DMS 273 (cell line): ENCODE results near the gene KLHL8.

Experiments used
- DNase-seq: peaks from one replicate; lab custom pipeline; 2025; ENCODE audit not compliant: unreplicated experiment; lab: John Stamatoyannopoulos, UW

KLHL8 gene

DNA sequence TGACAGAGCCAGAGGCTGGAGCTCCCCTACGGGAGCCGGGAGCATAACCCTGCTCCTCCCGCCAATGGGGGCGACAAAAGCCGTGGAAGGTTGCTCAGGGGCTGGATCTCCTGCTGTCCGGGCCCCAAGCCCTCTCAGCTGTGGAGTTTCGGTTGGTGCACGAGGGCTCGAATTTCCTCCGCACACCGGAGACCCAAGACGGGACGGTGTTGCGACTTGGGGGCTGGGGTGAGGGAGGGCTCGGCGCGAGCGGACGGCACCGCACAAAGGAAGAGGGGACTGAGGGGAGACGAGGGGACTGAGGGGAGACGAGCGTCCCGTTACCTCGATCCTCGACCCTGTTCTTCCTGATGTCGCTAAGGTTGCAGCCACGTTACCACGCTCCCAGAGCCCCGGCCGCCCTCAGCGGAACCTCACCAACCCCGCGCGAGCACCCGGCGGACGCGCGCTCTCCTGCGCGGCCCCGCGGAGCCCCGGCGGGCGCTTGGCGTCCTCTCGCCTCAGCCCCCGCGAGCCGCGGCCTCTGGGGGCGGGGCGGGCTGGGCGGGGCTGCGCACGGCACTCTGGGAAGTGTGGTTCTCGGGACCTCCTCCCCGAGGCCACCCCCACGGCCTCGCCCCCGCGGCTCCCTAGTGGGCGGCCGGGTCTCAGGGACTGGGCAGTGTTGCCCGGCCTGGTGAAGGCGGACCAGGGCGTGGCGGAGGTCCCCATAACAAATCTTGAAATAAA lies at the start of gene KLHL8:
Gene KLHL8 (minus strand): TSS at position 525 of the 729 bp plus-strand sequence. CDS start 25,079 bp downstream, outside the sequence.
- peak; percentile 94 for DNase-seq

DNA sequence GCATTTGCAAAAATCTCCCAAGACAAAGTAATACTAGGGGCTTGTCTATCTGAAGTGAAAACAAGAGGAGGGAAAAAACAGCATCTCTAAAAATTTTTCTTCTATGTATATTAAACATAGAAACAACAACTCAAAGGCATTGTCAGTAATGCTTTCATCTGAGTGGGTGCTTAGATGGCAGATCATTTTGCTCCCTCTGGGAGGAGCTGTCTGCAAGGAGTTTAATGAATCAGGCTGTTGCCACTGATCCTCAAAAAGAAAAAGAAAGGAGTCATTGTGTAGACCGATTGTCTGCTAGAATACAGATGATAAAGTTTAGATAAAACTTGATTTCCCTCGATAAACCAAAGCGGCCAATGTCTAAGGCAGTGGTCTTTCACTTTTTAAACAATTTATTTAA lies 49.7 kb upstream of the KLHL8 start:
- DNase-seq, result peak; percentile 45

DNA sequence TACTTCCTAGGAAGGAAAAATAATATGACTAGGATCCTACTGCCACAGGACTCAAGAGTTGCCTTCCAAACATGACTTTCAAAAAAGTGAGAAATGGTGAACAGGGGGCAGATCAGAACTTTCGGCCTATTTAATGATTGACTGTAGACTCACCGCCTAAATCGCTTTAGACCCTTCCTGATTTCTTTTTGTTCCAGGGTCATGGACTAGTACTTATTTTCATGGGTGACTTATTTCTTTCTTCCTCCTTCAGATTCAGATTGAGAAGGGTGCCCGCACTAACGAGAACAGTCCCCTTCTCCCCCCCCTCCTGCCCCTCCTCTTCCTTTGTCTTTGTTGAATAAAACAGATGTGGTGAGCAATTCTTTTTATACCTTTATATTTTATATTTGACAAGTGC lies 48.0 kb upstream of the KLHL8 start:
- DNase-seq, result no peak

DNA sequence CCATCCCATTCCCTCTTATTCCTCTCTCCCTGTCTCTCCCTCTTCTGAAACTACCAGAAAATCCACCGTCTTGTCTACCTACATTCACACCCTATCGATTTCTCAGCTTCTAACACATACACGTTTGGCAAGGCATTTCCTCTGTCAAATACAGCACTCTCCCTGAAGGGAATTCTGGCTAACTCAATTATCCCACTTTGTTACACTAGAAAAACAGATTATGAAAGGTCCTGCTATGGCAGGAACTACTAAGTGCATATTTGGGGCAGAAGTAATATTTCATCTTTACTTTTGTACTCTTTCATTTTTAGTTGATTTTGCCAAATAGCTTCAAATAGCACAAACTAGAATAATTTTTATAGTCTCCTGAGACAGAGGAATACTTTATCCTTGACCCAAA lies 46.6 kb upstream of the KLHL8 start:
- DNase-seq, result no peak

DNA sequence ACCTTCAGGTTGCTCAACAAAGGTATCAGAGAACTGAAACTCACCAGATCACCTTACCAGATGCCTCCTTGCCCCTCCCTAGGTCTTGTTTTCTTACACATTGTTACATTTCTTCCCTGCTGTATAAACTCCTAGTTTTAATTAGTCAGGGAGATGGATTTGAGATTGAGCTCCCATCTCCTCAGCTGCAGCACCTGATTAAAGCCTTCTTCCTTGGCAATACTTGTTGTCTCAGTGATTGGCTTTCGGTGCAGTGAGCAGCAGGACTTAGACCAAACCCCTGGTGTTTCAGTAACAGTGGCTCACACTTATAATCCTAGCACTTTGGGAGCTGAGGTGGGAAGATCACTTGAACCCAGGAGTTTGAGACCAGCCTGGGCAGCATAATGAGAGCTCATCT lies 42.5 kb upstream of the KLHL8 start:
- DNase-seq, result no peak

DNA sequence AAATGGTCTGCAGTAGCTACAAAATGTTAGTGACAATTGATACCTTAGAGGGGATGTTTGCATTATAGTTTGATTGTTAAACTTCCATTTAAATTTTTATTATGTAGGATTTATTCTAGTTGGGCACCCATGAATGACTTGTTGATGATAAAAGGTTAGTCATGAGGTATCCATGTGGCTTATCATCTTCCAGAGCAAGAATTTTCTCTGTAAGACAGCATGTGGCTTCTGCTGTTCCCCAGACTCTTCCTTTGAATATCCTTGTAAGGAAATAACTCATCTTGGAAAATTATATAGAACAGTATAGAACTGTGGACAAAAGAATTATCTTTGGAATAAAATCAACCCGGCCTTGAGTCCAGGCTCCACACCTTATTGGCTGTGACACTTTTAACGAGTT lies 40.1 kb upstream of the KLHL8 start:
- DNase-seq, result no peak

DNA sequence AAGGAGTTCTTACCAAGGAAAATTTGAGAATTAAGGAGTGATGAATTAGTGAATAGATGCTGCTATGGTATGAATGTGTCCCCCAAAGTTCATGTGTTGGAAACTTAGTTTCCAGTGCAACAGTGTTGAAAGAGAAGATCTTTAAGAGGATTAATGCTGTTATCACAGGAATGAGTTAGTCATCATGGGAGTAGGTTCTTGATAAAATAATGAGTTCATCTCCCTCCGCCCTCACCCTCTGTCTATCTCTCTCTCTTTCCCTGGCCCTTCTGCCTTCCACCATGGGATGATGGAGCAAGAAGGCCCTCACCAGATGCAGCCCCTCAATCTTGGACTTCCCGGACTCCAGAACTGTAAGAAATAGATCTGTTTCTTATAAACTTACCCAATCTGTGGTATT lies 38.3 kb upstream of the KLHL8 start:
- DNase-seq, result no peak

DNA sequence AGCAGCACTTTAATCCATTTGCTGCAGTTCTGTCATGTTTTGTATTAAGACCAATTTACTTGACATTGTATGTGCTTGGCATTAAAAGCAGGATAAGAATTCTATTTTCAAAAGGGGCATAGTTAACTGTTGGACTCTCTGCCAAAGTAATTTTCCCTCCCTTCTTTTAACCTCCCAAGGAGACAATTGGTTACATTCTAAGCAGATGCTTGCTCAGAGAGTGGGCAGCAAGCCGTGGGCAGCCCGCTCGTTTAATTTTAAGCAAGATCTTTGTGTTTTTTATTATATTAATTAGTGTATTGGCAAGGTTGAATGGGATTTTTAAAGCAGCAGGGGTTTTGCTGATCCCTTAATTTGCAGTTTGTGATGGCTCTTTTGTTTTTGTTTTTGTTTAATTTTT lies 37.1 kb upstream of the KLHL8 start:
- DNase-seq, result no peak

DNA sequence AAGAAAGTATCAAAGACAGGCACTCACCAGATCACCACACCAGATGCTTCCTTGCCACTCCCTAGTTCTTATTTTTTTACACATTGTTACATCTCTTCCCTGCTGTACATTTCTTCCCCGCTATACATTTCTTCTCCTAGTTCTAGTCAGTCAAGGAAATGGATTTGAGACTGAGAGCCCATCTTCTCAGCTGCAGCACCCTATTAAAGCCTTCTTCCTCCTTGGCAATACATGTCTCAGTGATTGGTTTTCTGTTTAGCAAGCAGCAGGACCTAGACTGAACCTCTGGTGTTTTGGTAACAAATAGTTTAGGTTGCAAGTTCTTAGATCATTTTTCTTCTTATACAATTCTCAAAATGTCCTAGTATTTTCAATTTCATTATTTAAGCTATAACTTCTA lies 35.3 kb upstream of the KLHL8 start:
- no peak for DNase-seq

DNA sequence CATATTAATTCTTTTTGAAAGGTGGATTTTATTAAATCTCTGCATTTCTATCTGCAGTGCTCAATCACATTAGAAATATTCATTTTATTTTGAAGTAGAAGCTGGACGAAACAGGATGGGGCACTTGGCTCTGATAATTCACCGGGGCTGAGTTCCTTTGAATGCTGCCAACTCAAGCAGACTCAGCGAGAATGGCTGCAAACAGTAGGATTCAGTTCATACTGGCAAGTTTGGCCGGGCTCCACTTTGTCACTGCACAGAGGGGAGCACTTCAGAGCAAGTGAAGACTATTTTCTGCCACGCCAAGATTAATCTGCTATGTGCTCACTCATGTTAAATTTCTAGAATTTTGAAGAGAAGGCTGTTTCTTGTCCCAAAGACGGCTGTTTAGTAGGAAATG lies 30.7 kb upstream of the KLHL8 start:
- DNase-seq, result no peak

DNA sequence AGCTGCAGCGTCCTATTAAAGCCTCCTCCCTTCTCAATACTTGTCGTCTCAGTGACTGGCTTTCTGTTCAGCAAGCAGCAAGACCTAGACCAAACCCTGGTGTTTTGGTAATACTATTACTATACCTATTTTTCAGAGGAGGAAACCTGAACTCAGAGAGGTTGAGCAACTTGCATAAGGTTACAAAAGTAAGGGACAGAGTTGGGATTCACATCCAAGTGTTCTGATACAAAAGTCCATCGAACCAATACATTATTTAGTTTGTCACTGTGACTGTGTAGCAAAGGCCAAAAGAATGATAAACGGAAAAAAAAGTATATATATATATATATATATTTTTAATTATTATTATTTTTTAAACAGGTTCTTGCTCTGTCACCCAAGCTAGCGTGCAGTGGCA lies 29.9 kb upstream of the KLHL8 start:
- no peak for DNase-seq

DNA sequence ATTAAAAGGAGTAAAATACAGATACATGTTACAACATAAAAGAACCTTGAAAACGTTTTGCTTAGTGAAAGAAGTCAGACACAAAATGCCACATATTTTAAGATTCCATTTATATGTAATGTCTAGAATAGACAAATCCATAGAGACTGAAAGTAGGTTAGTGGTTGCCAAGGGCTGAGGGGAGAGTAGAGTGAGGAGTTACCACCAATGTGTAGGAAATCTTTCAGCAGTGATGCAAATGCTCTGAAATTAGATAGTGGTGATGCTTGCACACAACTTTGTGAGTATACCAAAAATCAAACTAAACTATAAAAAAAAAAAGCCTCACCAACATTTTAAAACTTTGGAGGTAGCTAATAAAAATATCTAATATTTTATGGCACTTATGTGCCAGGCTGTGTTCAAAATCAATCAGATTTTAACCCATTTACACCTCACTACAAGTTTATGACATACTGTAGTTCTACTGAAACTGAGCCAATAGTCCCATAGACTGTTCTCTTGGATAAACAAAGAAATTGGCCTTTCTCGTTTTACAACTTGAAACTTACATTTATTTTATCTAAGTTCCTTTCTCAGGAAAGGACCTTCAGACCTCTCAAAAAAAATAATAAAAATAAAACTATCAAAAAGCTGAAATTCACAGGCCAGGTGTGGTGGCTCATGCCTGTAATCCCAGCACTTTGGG lies 29.1 kb upstream of the KLHL8 start:
- DNase-seq, result no peak

DNA sequence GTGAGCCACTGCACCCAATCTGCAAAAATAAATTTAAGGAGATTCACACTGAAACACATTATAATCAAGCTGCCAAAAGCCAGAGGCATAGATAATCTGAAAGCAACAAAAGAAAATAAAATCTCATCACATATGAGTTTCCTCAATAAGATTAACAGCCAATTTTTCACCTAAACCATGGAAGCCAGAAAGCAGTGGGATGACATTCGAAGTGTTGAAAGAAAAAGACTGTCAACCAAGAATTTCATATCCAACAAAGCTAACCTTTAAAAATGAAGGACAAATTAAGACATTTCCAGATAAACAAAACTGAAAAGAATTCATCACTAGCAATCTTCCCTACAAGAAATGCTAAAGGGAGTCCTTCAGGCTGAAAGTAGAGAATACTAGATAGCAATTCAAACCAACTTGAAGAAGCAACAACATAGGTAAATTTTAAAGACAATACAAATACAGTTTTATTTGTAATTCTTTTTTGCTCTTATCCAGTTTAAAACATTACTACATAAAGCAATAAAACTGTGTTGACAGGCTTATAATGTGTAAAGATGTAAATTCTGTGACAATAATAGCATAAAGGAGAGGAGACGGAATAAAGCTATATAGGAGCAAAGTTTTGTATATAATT lies 23.1 kb upstream of the KLHL8 start:
- peak; percentile 21 for DNase-seq

DNA sequence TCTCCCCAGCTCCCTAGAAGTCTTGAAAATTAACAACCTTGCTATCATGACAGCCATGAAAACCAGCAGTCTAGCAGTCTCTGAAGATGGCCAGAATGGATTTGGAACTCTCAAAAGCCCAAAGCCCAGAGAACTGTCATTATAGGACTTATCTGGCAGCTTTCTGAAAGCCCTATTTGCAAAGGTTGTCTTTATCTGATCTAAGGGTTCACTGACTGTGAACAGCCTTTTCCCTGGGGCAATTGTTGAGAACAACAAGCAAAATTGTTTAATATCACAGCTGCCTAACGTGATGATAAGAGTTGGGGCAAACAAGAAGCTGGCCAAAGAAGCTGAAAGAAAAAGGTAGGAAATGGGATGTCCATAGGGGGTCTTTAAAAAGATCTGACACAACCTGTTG lies 20.9 kb upstream of the KLHL8 start:
- no peak for DNase-seq

DNA sequence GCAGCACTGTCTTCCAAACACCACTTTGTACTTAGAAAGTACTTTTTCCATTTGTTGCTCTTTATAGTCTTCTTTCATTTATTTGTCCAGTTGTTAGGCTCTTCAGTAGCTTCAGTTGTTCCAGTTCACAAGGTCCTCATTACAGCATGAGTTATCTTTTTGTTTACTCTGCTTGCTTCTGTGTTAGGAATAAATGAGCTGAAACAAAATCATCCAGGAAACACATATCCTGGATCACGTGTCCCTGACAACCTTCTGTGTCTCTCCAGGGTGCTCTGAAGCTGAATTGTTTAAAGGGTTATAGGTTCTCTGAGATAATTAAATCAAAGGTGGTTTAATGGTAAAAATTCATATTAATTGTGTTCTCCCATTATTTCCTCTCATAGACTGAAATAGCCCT lies 19.9 kb upstream of the KLHL8 start:
- no peak for DNase-seq

DNA sequence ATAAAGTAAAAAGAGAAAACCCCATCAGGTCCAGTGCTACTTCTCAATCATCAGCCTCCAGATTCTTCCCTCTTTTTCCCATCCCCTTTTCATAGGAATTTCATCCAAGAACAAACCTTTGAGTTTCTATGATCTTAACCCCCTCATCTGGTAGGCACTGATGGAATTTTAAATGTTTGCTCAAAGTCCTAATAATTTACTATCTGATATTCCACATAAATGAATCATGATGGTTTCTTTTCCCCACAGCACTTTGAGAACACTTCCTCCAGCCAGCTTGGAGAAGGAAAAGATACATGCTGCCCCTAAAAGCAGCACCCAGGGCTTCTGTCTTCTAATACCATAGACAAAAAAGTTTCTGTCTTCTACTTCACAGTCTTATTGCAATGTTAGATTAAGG lies 19.4 kb upstream of the KLHL8 start:
- DNase-seq, result no peak

DNA sequence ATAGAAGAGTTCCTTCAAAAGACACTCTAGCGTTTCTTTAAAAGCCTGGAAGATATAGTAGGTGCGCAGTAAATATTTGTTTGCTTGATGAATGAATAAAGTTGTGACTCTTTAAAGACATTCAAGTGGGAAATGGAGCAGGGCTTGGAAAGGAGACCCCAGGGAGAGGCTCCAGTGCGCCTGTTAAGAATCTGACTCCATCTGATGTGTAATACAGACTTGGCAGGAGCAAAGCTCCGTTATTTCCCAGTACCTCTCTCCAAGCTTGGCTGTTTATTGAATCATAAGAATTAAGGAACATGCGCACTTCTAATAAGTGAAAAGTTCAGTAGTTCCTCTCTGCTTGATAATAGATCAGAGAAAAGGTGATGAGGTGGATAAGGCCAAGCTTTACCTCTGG lies 18.8 kb upstream of the KLHL8 start:
- DNase-seq, result no peak

DNA sequence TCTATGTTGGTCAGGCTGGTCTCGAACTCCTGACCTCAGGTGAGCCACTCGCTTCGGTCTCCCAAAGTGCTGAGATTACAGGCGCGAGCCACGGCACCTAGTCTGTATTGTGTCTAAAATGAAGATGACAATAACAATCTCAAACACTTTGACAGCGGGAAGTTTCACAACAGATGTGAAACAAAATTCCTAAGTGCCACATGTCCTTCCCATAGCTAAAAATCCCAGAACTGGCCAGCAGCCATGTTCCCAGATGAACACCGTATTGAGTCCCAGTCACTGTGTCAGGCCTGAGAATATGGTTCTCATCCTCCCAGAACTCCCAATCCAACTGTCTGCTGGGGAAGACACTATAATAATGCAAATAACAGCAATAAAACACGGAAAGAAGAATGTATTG lies 16.4 kb upstream of the KLHL8 start:
- no peak for DNase-seq

DNA sequence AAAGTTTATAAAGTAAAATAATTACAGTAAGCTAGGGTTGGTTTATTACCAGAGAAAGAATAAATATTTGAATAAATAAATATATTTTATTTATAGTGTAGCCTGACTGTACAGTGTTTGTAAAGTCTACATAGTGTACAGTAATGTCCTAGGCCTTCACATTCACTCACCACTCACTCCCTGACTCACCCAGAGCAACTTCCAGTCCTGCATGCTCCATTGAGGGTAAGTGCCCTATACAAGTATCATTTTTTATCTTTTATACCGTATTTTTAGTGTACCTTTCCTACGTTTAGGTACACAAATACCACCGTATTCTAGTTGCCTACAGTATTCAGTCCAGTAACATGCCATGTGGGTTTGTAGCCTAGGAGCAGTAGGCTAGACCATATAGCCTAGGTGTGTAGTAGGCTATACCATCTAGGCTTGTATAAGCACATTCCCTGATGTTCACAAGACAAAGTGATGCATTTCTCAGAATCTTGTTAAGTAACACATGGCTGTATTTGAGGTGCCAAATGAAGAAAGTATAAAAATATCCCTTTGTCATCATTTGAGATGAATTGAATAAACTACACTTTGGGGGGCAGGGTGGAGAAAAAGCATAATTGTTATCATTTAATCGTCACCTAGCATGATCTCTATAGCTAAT lies 14.7 kb upstream of the KLHL8 start:
- no peak for DNase-seq

DNA sequence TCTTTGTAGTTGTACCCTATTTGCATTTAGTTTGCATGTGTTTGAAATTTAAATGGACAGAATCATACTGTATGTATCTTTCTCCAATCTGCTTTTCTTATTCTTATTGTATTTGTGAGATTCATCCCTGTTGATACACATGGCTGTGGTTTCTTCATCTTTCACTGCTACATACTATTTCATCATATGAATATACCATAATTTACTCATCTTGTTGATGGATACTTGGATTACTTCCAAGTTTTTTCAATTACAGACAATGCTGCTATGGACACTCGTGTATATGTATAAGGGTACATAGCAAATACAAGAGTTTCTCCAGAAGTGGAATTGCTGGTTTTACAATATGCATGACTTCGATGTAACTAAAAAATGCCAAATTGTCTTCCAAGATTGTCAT lies 11.8 kb upstream of the KLHL8 start:
- DNase-seq, result no peak

DNA sequence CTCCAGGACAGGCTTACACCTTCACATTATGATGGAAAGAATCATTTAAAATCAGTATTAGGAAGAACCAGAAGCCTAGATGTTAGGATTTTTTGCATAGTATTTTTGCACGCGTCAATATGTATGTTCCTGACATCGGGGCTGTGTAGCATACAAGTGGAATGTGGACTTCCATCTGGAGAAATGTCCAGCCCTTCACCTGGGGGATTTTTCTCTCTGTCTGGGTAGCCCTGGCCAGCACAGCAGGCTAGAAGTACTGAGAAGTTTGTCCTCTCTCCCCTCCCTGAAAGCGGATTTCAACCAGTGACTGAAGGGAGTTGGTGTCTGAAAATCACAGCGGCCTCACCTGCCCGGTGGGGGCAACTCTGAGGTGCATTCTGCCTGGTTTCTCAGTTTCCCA lies 10.4 kb upstream of the KLHL8 start:
- no peak for DNase-seq

DNA sequence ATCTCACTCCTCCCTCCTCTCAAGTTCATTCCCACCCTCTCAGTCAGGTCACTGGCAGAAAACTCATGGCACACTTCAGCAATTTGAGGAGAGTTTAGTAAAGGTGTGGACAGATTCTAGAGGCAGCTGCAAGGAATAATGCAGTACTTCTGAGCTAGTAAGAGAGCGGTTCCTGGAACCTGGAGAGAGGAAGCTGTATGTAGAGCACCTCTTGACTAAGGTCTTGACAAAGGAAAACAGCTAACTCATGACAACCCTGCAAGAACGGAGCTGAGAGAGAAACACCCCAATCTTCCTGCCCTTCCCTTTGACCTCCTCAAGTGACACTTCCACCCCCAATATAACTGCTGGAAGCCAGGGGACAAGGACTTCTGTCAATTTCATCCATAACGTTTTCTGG lies 9.6 kb upstream of the KLHL8 start:
- DNase-seq, result no peak
